Gastrocnemius medialis (tissue), 4 donors: Measurements from ENCODE around the gene REEP1.

Experiments used
- POLR2A ChIP-seq, 2 donors: fragments of 450-650 bp; IDR thresholded peaks; one replicate each; pipeline ENCODE4 v1.6.1; 2017; ENCODE audit warnings: antibody characterized with exemption in 2 of 2, mild to moderate bottlenecking in 2 of 2, moderate library complexity in 2 of 2
- TF ChIP-seq, protein P1 (sequence below), 5 experiments: fragments of 450-650 bp in 3 of 5; fragments of 200-600 bp in 2 of 5; sonication (generic) in 2 of 5; IDR thresholded peaks in 4 of 5; conservative IDR thresholded peaks in 1 of 5; 1 replicate in 4 of 5; 2 replicates in 1 of 5; pipeline ENCODE4 v1.5.1; 2016 to 2019; ENCODE audit warnings: antibody characterized with exemption in 5 of 5, mild to moderate bottlenecking in 3 of 5, moderate library complexity in 3 of 5

DNA sequence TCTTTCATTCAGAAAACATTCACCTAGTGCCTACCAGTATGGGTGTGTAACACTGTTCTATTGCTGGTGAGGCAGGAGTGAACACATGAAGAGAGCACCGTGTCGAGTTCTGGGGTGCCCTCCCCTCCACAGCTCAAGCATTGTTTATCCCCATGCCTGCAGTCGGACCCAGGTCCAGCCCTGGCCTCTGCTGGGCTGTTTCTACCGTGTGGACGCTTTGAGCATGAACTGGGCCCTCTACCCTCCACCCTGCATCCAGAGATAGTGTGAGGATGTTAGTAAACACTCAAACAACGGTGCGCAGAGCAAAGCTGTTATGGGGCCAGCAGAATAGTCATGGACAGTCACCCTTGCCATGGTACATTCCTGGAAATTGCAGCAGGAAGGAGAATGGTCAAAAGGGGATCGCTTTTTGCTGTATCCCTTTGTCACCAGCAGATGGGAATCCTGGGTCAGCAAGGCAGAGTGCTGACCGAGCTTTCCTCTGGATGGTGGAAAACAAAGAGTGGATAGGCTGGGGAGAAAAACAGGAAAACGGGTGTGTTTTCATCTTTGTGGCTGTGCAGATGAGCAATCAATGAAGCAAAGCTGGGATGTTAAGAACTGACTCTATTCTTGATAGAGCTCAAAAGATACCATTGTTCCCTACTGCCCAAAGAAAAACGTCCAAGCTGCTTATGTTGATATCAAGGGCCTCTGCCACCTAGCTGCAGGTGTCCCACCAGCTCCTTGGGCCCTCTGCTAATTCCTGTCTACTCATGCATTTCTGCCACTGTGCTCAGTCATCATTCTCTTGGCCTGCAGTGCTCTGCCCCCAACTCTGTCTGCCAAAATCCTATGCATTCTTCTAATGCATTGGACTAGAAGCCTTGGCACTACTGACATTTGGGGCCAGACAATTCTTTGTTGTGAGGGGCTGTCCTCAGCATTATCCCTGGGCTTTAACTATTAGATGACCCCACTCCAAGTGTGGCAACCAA is 38.7 kb downstream of the REEP1 start:
- no peak for TF ChIP-seq POLR2A (IDR thresholded peaks at IDR 0.05)
- TF ChIP-seq, protein P1, sequence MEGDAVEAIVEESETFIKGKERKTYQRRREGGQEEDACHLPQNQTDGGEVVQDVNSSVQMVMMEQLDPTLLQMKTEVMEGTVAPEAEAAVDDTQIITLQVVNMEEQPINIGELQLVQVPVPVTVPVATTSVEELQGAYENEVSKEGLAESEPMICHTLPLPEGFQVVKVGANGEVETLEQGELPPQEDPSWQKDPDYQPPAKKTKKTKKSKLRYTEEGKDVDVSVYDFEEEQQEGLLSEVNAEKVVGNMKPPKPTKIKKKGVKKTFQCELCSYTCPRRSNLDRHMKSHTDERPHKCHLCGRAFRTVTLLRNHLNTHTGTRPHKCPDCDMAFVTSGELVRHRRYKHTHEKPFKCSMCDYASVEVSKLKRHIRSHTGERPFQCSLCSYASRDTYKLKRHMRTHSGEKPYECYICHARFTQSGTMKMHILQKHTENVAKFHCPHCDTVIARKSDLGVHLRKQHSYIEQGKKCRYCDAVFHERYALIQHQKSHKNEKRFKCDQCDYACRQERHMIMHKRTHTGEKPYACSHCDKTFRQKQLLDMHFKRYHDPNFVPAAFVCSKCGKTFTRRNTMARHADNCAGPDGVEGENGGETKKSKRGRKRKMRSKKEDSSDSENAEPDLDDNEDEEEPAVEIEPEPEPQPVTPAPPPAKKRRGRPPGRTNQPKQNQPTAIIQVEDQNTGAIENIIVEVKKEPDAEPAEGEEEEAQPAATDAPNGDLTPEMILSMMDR (IDR thresholded peaks at IDR 0.05 in 4 of 5, conservative IDR thresholded peaks at IDR 0.05 in 1 of 5), result peak in 4 of 5 experiments; percentile 5 to 47 (median 30)
